CD8-positive, alpha-beta memory T cell (primary cell): Measurements from ENCODE around the gene FOXK2. TPM values are rescaled to one million over a fixed set of nuclear protein-coding genes. Genes with fewer than 3 reads are reported as not detected.

Experiments used
- CTCF ChIA-PET: fragments of 350-600 bp; sonication (Branson Sonifier 250); formaldehyde crosslinking; loops from one replicate; lab custom pipeline; 2021; ENCODE audit warnings: antibody characterized with exemption; lab: Charles Lee
- POLR2A ChIA-PET: fragments of 350-600 bp; sonication (Branson Sonifier 250); formaldehyde crosslinking; loops from one replicate; lab custom pipeline; 2021; ENCODE audit warnings: antibody characterized with exemption; lab: Charles Lee
- DNase-seq, 5 donors: peaks; one replicate each; pipeline versions ENCODE4 v3.0.0 to v3.0.0-alpha.2; 2020 to 2022; ENCODE audit warnings: mixed read lengths in 1 of 5
- H3K27ac ChIP-seq: one replicate; pipeline ENCODE4 v1.7.0; 2013; ENCODE audit warnings: low read depth, mild to moderate bottlenecking, low read length, moderate library complexity
- H3K27me3 ChIP-seq: 2 replicates; pipeline ENCODE4 v1.7.0; 2013; ENCODE audit warnings: low read length, mild to moderate bottlenecking; ENCODE audit not compliant: insufficient read depth, poor library complexity, severe bottlenecking
- H3K36me3 ChIP-seq: 2 replicates; pipeline ENCODE4 v1.7.0; 2013; ENCODE audit warnings: mild to moderate bottlenecking, low read length, moderate library complexity; ENCODE audit not compliant: insufficient read depth
- H3K4me1 ChIP-seq: 2 replicates; pipeline ENCODE4 v1.7.0; 2013; ENCODE audit warnings: mild to moderate bottlenecking, low read length, moderate library complexity; ENCODE audit not compliant: insufficient read depth
- H3K4me3 ChIP-seq: 2 replicates; pipeline ENCODE4 v1.7.0; 2013; ENCODE audit warnings: mild to moderate bottlenecking, low read length
- H3K9me3 ChIP-seq: 2 replicates; pipeline ENCODE4 v1.7.0; 2013; ENCODE audit warnings: mild to moderate bottlenecking, low read length
- H3K27ac Mint-ChIP-seq, 8 donors: one replicate each; pipeline ENCODE4 v1.8.0; 2020 to 2021; ENCODE audit warnings: mixed read lengths in 8 of 8, mild to moderate bottlenecking in 6 of 8, inconsistent platforms in 3 of 8, moderate library complexity in 3 of 8
- H3K27me3 Mint-ChIP-seq, 2 donors: one replicate each; pipeline ENCODE4 v1.8.0; 2020 to 2021; ENCODE audit warnings: mixed read lengths in 2 of 2, mild to moderate bottlenecking in 1 of 2, moderate library complexity in 1 of 2
- H3K36me3 Mint-ChIP-seq, 3 donors: one replicate each; pipeline ENCODE4 v1.8.0; 2020 to 2021; ENCODE audit warnings: mixed read lengths in 3 of 3, inconsistent platforms in 1 of 3, mild to moderate bottlenecking in 1 of 3
- H3K4me1 Mint-ChIP-seq, 3 donors: one replicate each; pipeline ENCODE4 v1.8.0; 2020 to 2021; ENCODE audit warnings: mixed read lengths in 3 of 3, inconsistent platforms in 1 of 3, mild to moderate bottlenecking in 1 of 3
- H3K4me3 Mint-ChIP-seq, 7 donors: one replicate each; pipeline ENCODE4 v1.8.0; 2020 to 2021; ENCODE audit warnings: mixed read lengths in 7 of 7, mild to moderate bottlenecking in 6 of 7, moderate library complexity in 4 of 7, inconsistent platforms in 2 of 7
- H3K9me3 Mint-ChIP-seq, 5 donors: one replicate each; pipeline ENCODE4 v1.8.0; 2020 to 2022; ENCODE audit warnings: mixed read lengths in 5 of 5, mild to moderate bottlenecking in 3 of 5, moderate library complexity in 2 of 5, inconsistent platforms in 1 of 5
- polyA plus RNA-seq: library from polyadenylated mRNA; unstranded; fragments of 300-500 nt; fragmentation: Illumina TruSeq; gene quantifications from one replicate; pipeline ENCODE4 v1.2.3, GENCODE V29; 2021
- total RNA-seq, 2 experiments: library from RNA; stranded (reverse); gene quantifications; one replicate each; pipeline ENCODE4 v1.2.3, GENCODE V29; 2021

The FOXK2 gene
- total and polyA plus RNA-seq, 3 experiments from 2014 or later, result 8.2 to 71.2 (median 63.9) TPM

- ChIA-PET CTCF (no interaction called here), POLR2A (no interaction called here)
- Mint-ChIP-seq H3K4me3 (no peak overlapping the region), H3K36me3 (peaks cover 0 to 29% (median under 1%) of the 10 kb centered on the region in 3 donors), H3K27ac (peak overlapping the region in 2 of 8 donors; percentile 50 to 61), H3K4me1 (peaks cover 22 to 38% (median 34%) of the 10 kb centered on the region in 3 donors), H3K27me3 (no peaks in the 10 kb centered on the region), H3K9me3 (no peaks in the 10 kb centered on the region)
- peaks cover 6% of the 10 kb centered on the region for H3K36me3 ChIP-seq
- DNase-seq, result no peak
- H3K27me3 ChIP-seq, result no peaks in the 10 kb centered on the region
- H3K9me3 ChIP-seq, result no peaks in the 10 kb centered on the region
- H3K27ac ChIP-seq, result no peak overlapping the region
- H3K4me1 ChIP-seq, result peaks cover 37% of the 10 kb centered on the region
- no peak overlapping the region for H3K4me3 ChIP-seq
These were observed 76.4 kb downstream of the FOXK2 start for GRCh38 chr17:82595893-82596292.

- no peaks in the 10 kb centered on the region for H3K27me3 ChIP-seq
- Mint-ChIP-seq H3K27me3 (no peaks in the 10 kb centered on the region), H3K9me3 (no peaks in the 10 kb centered on the region), H3K4me3 (no peak overlapping the region), H3K27ac (peak overlapping the region in 2 of 8 donors; percentile 50 to 61), H3K36me3 (peaks cover 0 to 33% (median 5%) of the 10 kb centered on the region in 3 donors), H3K4me1 (peaks cover 22 to 37% (median 34%) of the 10 kb centered on the region in 3 donors)
- CTCF ChIA-PET, result no interaction called here
- peaks cover 6% of the 10 kb centered on the region for H3K36me3 ChIP-seq
- peaks cover 37% of the 10 kb centered on the region for H3K4me1 ChIP-seq
- no peak overlapping the region for H3K27ac ChIP-seq
- POLR2A ChIA-PET, result no interaction called here
- no peaks in the 10 kb centered on the region for H3K9me3 ChIP-seq
- no peak overlapping the region for H3K4me3 ChIP-seq
- no peak for DNase-seq
These were observed 76.8 kb downstream of the FOXK2 start for GRCh38 chr17:82596296-82596695.

- Mint-ChIP-seq H3K9me3 (no peaks in the 10 kb centered on the region), H3K36me3 (peaks cover 0 to 40% (median 5%) of the 10 kb centered on the region in 3 donors), H3K27me3 (no peaks in the 10 kb centered on the region), H3K27ac (no peak overlapping the region), H3K4me1 (peaks cover 21 to 31% (median 29%) of the 10 kb centered on the region in 3 donors), H3K4me3 (peak overlapping the region in 1 of 7 donors; percentile 10)
- DNase-seq, result no peak
- Histone ChIP-seq H3K27ac (no peak overlapping the region), H3K4me3 (no peak overlapping the region), H3K36me3 (peaks cover 14% of the 10 kb centered on the region), H3K4me1 (peaks cover 30% of the 10 kb centered on the region), H3K27me3 (no peaks in the 10 kb centered on the region), H3K9me3 (no peaks in the 10 kb centered on the region)
- POLR2A ChIA-PET, result no interaction called here
- CTCF ChIA-PET, result no interaction called here
These were observed 77.5 kb downstream of the FOXK2 start for GRCh38 chr17:82596837-82597672.

- no peaks in the 10 kb centered on the region for H3K27me3 ChIP-seq
- Mint-ChIP-seq H3K27me3 (no peaks in the 10 kb centered on the region), H3K4me3 (no peak overlapping the region), H3K4me1 (peaks cover 15 to 19% (median 17%) of the 10 kb centered on the region in 3 donors), H3K9me3 (no peaks in the 10 kb centered on the region), H3K36me3 (peaks cover 0 to 54% (median 11%) of the 10 kb centered on the region in 3 donors), H3K27ac (peak overlapping the region in 1 of 8 donors; percentile 88)
- H3K9me3 ChIP-seq, result no peaks in the 10 kb centered on the region
- no peak overlapping the region for H3K27ac ChIP-seq
- H3K4me3 ChIP-seq, result no peak overlapping the region
- H3K4me1 ChIP-seq, result peaks cover 19% of the 10 kb centered on the region
- peaks cover 25% of the 10 kb centered on the region for H3K36me3 ChIP-seq
- no peak for DNase-seq
- ChIA-PET CTCF (no interaction called here), POLR2A (interaction anchor here (0.6 kb wide), 1 partner anchor 79 kb away, joined by 3 read pairs; no protein-coding TSS in a partner anchor)
These were observed 79.0 kb downstream of the FOXK2 start for GRCh38 chr17:82598256-82599119.

- Histone ChIP-seq H3K36me3 (peaks cover 25% of the 10 kb centered on the region), H3K4me1 (peaks cover 4% of the 10 kb centered on the region), H3K27ac (no peak overlapping the region), H3K9me3 (no peaks in the 10 kb centered on the region), H3K4me3 (no peak overlapping the region), H3K27me3 (no peaks in the 10 kb centered on the region)
- Mint-ChIP-seq H3K36me3 (peaks cover 0 to 67% (median 12%) of the 10 kb centered on the region in 3 donors), H3K4me1 (peaks cover 4 to 10% (median 6%) of the 10 kb centered on the region in 3 donors), H3K9me3 (no peaks in the 10 kb centered on the region), H3K27ac (peak overlapping the region in 1 of 8 donors; percentile 21), H3K27me3 (no peaks in the 10 kb centered on the region), H3K4me3 (no peak overlapping the region)
- CTCF ChIA-PET, result no interaction called here
- DNase-seq, result no peak
- POLR2A ChIA-PET, result no interaction called here
These were observed 80.4 kb downstream of the FOXK2 start for GRCh38 chr17:82599674-82600661.

- Mint-ChIP-seq H3K9me3 (no peaks in the 10 kb centered on the region), H3K27ac (no peak overlapping the region), H3K36me3 (peaks cover 0 to 75% (median 12%) of the 10 kb centered on the region in 3 donors)
These were observed 81.4 kb downstream of the FOXK2 start for GRCh38 chr17:82600731-82601446.

More at GRCh38 chr17:82600731-82601446, 81.4 kb downstream of the FOXK2 start:
- Histone ChIP-seq H3K4me1 (no peaks in the 10 kb centered on the region), H3K9me3 (no peaks in the 10 kb centered on the region), H3K4me3 (no peak overlapping the region), H3K27me3 (no peaks in the 10 kb centered on the region), H3K36me3 (peaks cover 33% of the 10 kb centered on the region), H3K27ac (no peak overlapping the region)
- DNase-seq, result no peak
- H3K4me1 Mint-ChIP-seq, result peaks cover 2 to 7% (median 4%) of the 10 kb centered on the region in 3 donors
- POLR2A ChIA-PET, result no interaction called here
- CTCF ChIA-PET, result interaction anchor here (1.1 kb wide), 1 partner anchor 9 kb away, joined by 3 read pairs; no protein-coding TSS in a partner anchor
- H3K4me3 Mint-ChIP-seq, result no peak overlapping the region
- H3K27me3 Mint-ChIP-seq, result no peaks in the 10 kb centered on the region
